Panc1 (cell line): ENCODE measurements around the gene FAM163B. TPM values are rescaled to one million over a fixed set of nuclear protein-coding genes. Genes with fewer than 3 reads are reported as not detected.

Experiments used
- ATAC-seq: fragments of 200-7000 bp; cut with Tn5 transposase; 2 replicates; pipeline ENCODE4 v1.9.1; 2020; ENCODE audit warnings: mild to moderate bottlenecking, moderate library complexity
- BruUV-seq: library from RNA; stranded (reverse); fragments of 400-500 nt; replicated peaks from 2 replicates; lab custom pipeline; 2021; lab: Mats Ljungman, UMichigan
- CTCF ChIA-PET: fragments of 300-600 bp; sonication (Branson Sonifier 250); formaldehyde crosslinking; loops from one replicate; lab custom pipeline; 2022; ENCODE audit warnings: antibody characterized with exemption; lab: Charles Lee
- POLR2A ChIA-PET: fragments of 300-600 bp; sonication (Branson Sonifier 250); formaldehyde crosslinking; loops from one replicate; lab custom pipeline; 2022; ENCODE audit warnings: antibody characterized with exemption; lab: Charles Lee
- DNase-seq: peaks from one replicate; pipeline ENCODE4 v3.0.0-alpha.2; 2010; ENCODE audit warnings: low read depth, low spot score
- H3K27ac ChIP-seq: 2 replicates; pipeline ENCODE4 v1.5.1; 2011; ENCODE audit warnings: mild to moderate bottlenecking, low read length, inconsistent platforms
- H3K27me3 ChIP-seq: fragments of 200-500 bp; sonication (Bioruptor generic); 2 replicates; pipeline ENCODE4 v1.6.0; 2014; ENCODE audit warnings: low read length, inconsistent platforms; ENCODE audit not compliant: control insufficient read depth, insufficient read depth
- H3K36me3 ChIP-seq: fragments of 200-500 bp; sonication (Bioruptor generic); 2 replicates; pipeline ENCODE4 v1.5.1; 2014; ENCODE audit warnings: inconsistent platforms, mild to moderate bottlenecking, low read length, moderate library complexity; ENCODE audit not compliant: control insufficient read depth, insufficient read depth
- H3K4me1 ChIP-seq: 2 replicates; pipeline ENCODE4 v1.5.1; 2011; ENCODE audit warnings: inconsistent platforms, mild to moderate bottlenecking, low read length, moderate library complexity; ENCODE audit not compliant: control insufficient read depth, insufficient read depth
- H3K4me3 ChIP-seq, 2 experiments: 2 replicates each; pipeline ENCODE4 v1.5.1; 2011 to 2012; ENCODE audit warnings: low read depth in 2 of 2, low read length in 2 of 2, mild to moderate bottlenecking in 2 of 2, inconsistent platforms in 1 of 2, moderate library complexity in 1 of 2
- H3K9me3 ChIP-seq: fragments of 200-500 bp; sonication (Bioruptor generic); 2 replicates; pipeline ENCODE4 v1.5.1; 2014; ENCODE audit warnings: low read depth, mild to moderate bottlenecking, inconsistent platforms, low read length, moderate library complexity; ENCODE audit not compliant: control insufficient read depth, insufficient read depth
- CTCF ChIP-seq: fragments of 450-650 bp; IDR thresholded peaks from 2 replicates; pipeline ENCODE4 v1.5.1; 2017; ENCODE audit warnings: mild to moderate bottlenecking
- POLR2AphosphoS5 ChIP-seq: IDR thresholded peaks from 2 replicates; pipeline ENCODE4 v1.6.1; 2012; ENCODE audit warnings: mild to moderate bottlenecking, low read depth, low read length, moderate library complexity
- SIN3A ChIP-seq: IDR thresholded peaks from 2 replicates; pipeline ENCODE4 v1.6.1; 2012; ENCODE audit warnings: low read depth, mild to moderate bottlenecking, low read length, moderate library complexity, borderline replicate concordance; ENCODE audit not compliant: insufficient read depth
- TCF7L2 ChIP-seq: IDR thresholded peaks from 2 replicates; pipeline ENCODE4 v1.6.1; 2011; ENCODE audit warnings: mild to moderate bottlenecking, low read depth, low read length, inconsistent platforms
- in situ Hi-C: cut with HindIII; loops from 2 replicates; pipeline ENCODE4 v1.10.0; 2016; ENCODE audit warnings: low sequenced_read_pairs, low pct_unique_long_range_greater_than_20kb
- intact Hi-C: fragments of 100-400 bp; cut with micrococcal nuclease; formaldehyde crosslinking; loops from one replicate; pipeline ENCODE4 v1.10.0; 2022; ENCODE audit not compliant: unreplicated experiment
- total RNA-seq: library from RNA; stranded (reverse); gene quantifications from one replicate; pipeline ENCODE4 v1.2.1, GENCODE V29; 2021; ENCODE audit not compliant: unreplicated experiment
- TF ChIP-seq, protein P1 (sequence below), 2 experiments: IDR thresholded peaks; 2 replicates each; pipeline ENCODE4 v1.6.1; 2011 to 2012; ENCODE audit warnings: low read depth in 2 of 2, control low read depth in 1 of 2, low read length in 1 of 2, mild to moderate bottlenecking in 1 of 2, moderate library complexity in 1 of 2; ENCODE audit not compliant: insufficient read depth in 1 of 2

FAM163B gene
- total RNA-seq, 1 experiment from 2014 or later, result not detected

DNA sequence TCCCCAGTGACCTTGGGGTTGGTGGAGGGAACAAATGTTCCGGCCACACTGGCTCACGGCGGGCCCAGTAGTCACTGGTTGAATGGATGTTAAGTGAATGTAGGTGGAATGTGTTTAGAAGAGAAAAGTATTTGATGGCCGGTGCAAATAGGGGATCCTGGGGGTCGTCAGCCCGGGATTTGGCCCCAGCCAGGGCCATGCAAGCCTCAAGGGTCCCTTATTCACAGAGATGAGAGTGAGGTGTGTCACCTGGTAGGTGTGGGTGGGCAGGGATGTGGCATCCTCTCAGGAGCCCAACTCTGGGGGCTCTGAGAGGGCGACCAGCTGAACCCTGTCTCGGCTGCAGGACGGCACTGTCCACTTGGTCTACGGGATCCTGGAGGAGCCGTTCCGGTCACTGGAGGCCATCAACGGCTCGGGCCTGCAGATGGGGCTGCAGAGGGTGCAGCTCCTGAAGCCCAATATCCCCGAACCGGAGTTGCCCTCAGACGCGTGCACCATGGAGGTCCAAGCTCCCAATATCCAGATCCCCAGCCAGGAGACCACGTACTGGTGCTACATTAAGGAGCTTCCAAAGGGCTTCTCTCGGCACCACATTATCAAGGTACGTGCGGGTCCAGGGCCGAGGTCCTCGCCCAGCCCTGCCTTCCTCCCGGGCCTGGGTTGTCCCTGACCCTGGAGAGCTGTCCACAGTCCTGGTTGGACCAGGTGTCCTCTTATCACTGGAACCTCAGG is 32.8 kb upstream of the FAM163B start:
- H3K9me3 ChIP-seq, result no peaks in the 10 kb centered on the region
- DNase-seq, result no peak
- CTCF ChIA-PET, result no interaction called here
- ATAC-seq, result no peak
- H3K36me3 ChIP-seq, result no peaks in the 10 kb centered on the region
- H3K27ac ChIP-seq, result no peak overlapping the region
- H3K4me3 ChIP-seq, result no peak overlapping the region
- H3K27me3 ChIP-seq, result no peaks in the 10 kb centered on the region
- TF ChIP-seq POLR2AphosphoS5 (no peak), CTCF (no peak), SIN3A (no peak), TCF7L2 (no peak)
- TF ChIP-seq, protein P1, sequence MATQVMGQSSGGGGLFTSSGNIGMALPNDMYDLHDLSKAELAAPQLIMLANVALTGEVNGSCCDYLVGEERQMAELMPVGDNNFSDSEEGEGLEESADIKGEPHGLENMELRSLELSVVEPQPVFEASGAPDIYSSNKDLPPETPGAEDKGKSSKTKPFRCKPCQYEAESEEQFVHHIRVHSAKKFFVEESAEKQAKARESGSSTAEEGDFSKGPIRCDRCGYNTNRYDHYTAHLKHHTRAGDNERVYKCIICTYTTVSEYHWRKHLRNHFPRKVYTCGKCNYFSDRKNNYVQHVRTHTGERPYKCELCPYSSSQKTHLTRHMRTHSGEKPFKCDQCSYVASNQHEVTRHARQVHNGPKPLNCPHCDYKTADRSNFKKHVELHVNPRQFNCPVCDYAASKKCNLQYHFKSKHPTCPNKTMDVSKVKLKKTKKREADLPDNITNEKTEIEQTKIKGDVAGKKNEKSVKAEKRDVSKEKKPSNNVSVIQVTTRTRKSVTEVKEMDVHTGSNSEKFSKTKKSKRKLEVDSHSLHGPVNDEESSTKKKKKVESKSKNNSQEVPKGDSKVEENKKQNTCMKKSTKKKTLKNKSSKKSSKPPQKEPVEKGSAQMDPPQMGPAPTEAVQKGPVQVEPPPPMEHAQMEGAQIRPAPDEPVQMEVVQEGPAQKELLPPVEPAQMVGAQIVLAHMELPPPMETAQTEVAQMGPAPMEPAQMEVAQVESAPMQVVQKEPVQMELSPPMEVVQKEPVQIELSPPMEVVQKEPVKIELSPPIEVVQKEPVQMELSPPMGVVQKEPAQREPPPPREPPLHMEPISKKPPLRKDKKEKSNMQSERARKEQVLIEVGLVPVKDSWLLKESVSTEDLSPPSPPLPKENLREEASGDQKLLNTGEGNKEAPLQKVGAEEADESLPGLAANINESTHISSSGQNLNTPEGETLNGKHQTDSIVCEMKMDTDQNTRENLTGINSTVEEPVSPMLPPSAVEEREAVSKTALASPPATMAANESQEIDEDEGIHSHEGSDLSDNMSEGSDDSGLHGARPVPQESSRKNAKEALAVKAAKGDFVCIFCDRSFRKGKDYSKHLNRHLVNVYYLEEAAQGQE (IDR thresholded peaks at IDR 0.05; ENCODE audit: insufficient read depth in 1 of 2, low read depth in 2 of 2, low read length in 1 of 2), result no peak
- no peaks in the 10 kb centered on the region for H3K4me1 ChIP-seq
- intact Hi-C loops, result no loop called here
- POLR2A ChIA-PET, result no interaction called here
- BruUV-seq, result no TSS peak
- in situ Hi-C loops, result no loop called here

DNA sequence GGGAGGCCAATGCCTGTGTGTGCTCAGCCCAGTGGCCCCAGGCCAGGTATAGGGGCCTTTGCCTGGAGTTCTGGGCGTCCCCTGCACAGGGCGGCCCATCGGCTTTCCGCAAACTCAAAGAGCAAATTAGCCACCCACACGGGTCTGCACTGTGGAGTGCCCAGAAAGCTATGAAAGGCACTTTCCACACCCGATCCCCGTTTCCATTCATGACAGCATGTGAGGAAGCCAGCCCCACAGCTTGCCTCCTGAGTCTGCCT is 32.1 kb upstream of the FAM163B start:
- Histone ChIP-seq H3K4me3 (no peak overlapping the region), H3K36me3 (no peaks in the 10 kb centered on the region), H3K27ac (no peak overlapping the region), H3K4me1 (no peaks in the 10 kb centered on the region), H3K27me3 (no peaks in the 10 kb centered on the region), H3K9me3 (no peaks in the 10 kb centered on the region)
- ATAC-seq (no peak), DNase-seq (no peak)
- POLR2A ChIA-PET, result no interaction called here
- in situ Hi-C loops (no loop called here), intact Hi-C loops (no loop called here)
- BruUV-seq, result no TSS peak
- TF ChIP-seq CTCF (no peak), TCF7L2 (no peak), SIN3A (no peak), POLR2AphosphoS5 (no peak)
- TF ChIP-seq, protein P1 (IDR thresholded peaks at IDR 0.05; ENCODE audit: insufficient read depth in 1 of 2, low read depth in 2 of 2, low read length in 1 of 2), result no peak
- CTCF ChIA-PET, result no interaction called here
